Measurements from ENCODE around the gene USH2A.

USH2A gene

GRCh38 chr1:215679231-215679630 lies 744.0 kb downstream of the USH2A start:
- DNase-seq: no peak

- no peak for DNase-seq
Measured at GRCh38 chr1:215677112-215677511, 746.1 kb downstream of the USH2A start.

- no peak for DNase-seq
Measured at GRCh38 chr1:215673943-215674342, 749.3 kb downstream of the USH2A start.

GRCh38 chr1:215672482-215672881 lies 750.8 kb downstream of the USH2A start:
- DNase-seq: no peak

GRCh38 chr1:215669806-215670491 lies 753.3 kb downstream of the USH2A start:
- no peak for DNase-seq

GRCh38 chr1:215667761-215668160 lies 755.5 kb downstream of the USH2A start:
- DNase-seq: no peak

- DNase-seq: no peak
Measured at GRCh38 chr1:215665215-215665614, 758.0 kb downstream of the USH2A start.

GRCh38 chr1:215661033-215661432 lies 762.2 kb downstream of the USH2A start:
- DNase-seq: no peak

DNA sequence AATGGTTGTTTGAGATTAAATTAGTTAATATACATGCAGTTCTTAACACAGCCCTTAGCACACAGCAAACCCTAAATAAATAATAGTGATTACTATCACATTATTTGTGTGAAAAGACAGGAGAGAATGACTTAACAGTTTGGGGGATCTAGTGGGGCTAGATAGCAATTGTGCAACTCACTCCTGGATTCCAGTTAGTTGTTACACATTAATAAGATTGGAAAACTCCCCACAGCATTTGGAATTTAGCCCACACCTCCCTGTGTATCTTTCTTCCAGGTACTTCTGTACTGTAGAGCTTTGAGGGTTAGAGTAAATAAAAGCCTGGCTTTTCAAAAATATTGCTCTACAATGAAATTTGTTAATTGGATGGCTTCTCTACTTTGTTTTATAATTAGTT lies 763.0 kb downstream of the USH2A start:
- no peak for DNase-seq

DNA sequence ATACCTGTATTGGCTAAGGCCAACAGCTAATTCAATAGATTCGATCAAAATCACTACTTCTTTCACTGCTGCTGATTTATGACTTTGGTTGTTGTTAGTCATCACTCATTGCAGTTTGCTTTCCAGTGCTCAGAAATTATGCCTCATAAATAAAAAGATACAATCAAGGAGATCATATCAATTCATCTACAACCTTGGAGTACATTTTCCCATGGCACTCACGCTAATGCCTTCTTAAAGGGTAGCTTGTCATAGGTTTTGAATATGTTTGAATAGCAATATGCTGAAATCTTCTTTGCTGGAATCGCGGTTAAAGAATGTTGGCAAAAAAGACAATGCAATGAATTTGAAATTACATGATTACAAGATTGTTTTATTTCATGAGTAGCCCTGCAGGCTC lies 766.2 kb downstream of the USH2A start:
- no peak for DNase-seq

DNA sequence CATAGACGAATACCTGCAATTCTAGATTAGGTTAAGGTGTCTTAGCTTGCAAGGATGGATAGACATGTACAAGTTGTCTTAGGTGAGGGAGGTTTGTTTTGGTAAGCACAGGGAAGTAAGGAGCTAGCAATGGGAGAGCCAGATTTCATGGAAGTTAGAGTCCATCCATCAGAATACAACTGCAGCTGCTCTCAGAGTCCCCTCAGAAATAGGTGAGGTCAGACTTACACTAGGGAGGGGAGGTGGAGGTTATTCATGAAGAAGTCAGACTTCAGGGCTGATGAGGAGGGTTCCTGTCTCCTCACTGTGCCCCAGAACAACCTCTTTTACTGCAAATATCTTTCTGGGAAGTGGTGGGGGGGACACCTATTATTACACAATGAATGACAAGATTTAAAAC lies 770.9 kb downstream of the USH2A start:
- DNase-seq: no peak

- DNase-seq: no peak
Measured at GRCh38 chr1:215651867-215652266, 771.4 kb downstream of the USH2A start.

GRCh38 chr1:215650446-215651149 lies 772.6 kb downstream of the USH2A start:
- no peak for DNase-seq

- no peak for DNase-seq
Measured at GRCh38 chr1:215648957-215649356, 774.3 kb downstream of the USH2A start.

GRCh38 chr1:215647738-215648137 lies 775.5 kb downstream of the USH2A start:
- DNase-seq: no peak

- DNase-seq: no peak
Measured at GRCh38 chr1:215645861-215646260, 777.4 kb downstream of the USH2A start.

DNA sequence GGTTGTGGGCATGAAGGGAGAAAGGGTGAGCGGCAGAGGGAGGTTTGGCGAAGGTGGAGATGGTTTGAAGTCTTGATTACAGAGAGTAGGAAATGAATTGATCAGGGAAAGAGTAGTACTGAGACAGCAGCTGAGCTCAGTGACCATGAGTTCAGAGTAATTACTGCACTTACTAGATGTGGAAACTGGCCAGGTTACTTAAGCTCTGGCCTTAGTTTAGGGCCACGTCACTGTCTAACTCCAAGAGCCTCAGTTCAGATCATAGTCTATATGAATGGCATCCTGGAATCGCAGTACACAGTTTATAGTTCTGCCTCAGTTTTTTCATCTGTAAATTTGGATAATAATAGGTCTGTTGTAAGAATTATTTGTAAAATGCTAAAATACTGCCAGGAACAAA lies 778.1 kb downstream of the USH2A start:
- DNase-seq: no peak

GRCh38 chr1:215643592-215644321 lies 779.5 kb downstream of the USH2A start:
- no peak for DNase-seq

GRCh38 chr1:215640429-215641148 lies 782.7 kb downstream of the USH2A start:
- no peak for DNase-seq

- no peak for DNase-seq
Measured at GRCh38 chr1:215637041-215637573, 786.1 kb downstream of the USH2A start.

DNA sequence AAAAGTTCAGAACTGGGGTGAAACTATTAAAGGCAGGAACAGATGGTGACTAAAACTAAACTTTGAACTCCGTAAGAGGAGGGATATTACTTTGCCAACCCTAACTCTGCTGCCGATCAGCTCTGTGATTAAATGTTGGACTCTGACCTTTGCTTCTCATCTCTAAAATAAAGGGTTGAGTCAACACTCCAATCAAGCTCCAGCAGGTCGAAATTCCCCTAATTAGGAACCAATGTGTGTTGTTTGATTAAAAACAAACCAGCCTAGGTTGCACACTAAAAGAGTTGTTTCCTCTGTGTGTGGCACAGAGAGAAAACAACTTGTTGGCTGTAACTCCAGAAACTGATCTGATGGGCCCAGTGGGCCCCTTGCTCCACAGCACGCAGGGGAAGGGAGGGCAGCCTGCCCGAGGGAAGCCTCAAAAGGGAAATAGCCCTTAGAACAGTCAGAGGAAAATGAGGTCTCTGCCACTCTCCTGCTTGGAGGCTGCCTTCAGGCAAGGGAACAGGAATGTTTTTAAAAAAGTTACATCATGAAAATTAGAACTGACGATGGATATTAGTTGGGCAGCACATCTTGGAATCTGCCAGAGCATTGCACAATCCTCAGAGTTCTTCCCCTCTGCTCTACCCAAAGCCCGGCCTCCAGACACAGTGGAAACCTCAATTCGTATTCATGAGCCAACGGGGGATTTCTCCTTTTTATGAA lies 786.8 kb downstream of the USH2A start:
- DNase-seq: no peak

DNA sequence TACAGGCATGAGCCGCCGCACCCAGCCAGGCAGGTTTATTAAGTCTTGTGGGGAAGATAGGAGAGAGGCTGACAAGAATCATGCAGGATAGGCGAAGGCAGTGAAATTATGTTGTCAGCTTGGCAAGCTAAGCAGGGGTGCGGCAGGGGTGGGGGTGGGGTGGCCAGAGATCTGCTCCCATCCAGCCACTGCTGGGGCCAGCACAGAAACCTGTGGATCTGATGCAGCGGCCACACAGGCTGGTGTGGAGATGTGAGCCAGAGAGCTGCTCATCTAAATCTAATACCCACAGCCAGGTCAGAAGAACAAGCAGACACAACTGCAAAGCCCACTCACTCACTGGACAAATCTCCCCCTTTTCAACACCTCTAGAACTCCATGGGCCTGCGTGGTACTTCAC lies 787.4 kb downstream of the USH2A start:
- DNase-seq: no peak

Measured in CD4-positive, alpha-beta T cell treated with Interleukin-17A for 1 hour (primary cell).